Lower leg skin (tissue), 3 donors: ENCODE results near the gene RNF17.

Source experiments
- POLR2A ChIP-seq, 2 donors: fragments of 450-650 bp; IDR thresholded peaks; one replicate each; pipeline ENCODE4 v1.6.1; 2016 to 2017; ENCODE audit warnings: antibody characterized with exemption in 2 of 2, mild to moderate bottlenecking in 1 of 2, moderate library complexity in 1 of 2
- TF ChIP-seq, protein P1 (sequence below), 3 donors: fragments of 450-650 bp; IDR thresholded peaks; one replicate each; pipeline ENCODE4 v1.5.1; 2016; ENCODE audit warnings: antibody characterized with exemption in 3 of 3, mild to moderate bottlenecking in 3 of 3, moderate library complexity in 2 of 3

DNA sequence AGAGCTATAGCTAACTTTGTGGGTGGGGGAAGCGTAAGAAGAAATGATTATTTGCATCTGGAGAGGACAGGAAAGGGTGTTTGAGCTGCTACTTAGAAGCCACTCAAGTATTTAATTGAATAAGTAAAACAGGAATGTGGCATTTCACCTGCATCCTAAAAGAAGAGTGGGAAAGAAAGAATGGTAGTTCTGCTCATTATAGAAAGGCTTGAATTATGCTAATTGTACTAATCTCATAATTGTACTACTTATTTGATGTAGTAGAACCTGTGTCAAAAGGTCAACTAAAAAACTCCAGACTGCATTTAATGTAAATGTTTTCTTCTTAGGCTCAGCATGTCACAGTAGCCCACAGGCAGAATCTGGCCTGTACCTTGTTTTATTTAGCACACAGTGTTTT is 113.6 kb downstream of the RNF17 start:
- TF ChIP-seq, protein P1, sequence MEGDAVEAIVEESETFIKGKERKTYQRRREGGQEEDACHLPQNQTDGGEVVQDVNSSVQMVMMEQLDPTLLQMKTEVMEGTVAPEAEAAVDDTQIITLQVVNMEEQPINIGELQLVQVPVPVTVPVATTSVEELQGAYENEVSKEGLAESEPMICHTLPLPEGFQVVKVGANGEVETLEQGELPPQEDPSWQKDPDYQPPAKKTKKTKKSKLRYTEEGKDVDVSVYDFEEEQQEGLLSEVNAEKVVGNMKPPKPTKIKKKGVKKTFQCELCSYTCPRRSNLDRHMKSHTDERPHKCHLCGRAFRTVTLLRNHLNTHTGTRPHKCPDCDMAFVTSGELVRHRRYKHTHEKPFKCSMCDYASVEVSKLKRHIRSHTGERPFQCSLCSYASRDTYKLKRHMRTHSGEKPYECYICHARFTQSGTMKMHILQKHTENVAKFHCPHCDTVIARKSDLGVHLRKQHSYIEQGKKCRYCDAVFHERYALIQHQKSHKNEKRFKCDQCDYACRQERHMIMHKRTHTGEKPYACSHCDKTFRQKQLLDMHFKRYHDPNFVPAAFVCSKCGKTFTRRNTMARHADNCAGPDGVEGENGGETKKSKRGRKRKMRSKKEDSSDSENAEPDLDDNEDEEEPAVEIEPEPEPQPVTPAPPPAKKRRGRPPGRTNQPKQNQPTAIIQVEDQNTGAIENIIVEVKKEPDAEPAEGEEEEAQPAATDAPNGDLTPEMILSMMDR (IDR thresholded peaks at IDR 0.05), result no peak
- no peak for TF ChIP-seq POLR2A (IDR thresholded peaks at IDR 0.05)
